Measurements from ENCODE around the gene EFTUD2.

Gene EFTUD2

GRCh38 chr17:44913676-44914075 is 14.4 kb upstream of the EFTUD2 start:
- TF ChIP-seq CTCF (IDR thresholded peaks at IDR 0.05): no peak
- no peak for TF ChIP-seq ZFX (IDR thresholded peaks at IDR 0.05; ENCODE audit: borderline replicate concordance)
- no peak overlapping the region for H3K27ac ChIP-seq

- no peak overlapping the region for H3K27ac ChIP-seq
- no peak for TF ChIP-seq ZFX (IDR thresholded peaks at IDR 0.05; ENCODE audit: borderline replicate concordance)
- no peak for TF ChIP-seq CTCF (IDR thresholded peaks at IDR 0.05)
Measured at GRCh38 chr17:44912763-44913544, 13.7 kb upstream of the EFTUD2 start.

GRCh38 chr17:44911133-44912001 is 12.1 kb upstream of the EFTUD2 start:
- no peak for TF ChIP-seq ZFX (IDR thresholded peaks at IDR 0.05; ENCODE audit: borderline replicate concordance)
- peak; percentile 81 for TF ChIP-seq CTCF (IDR thresholded peaks at IDR 0.05)
- H3K27ac ChIP-seq: no peak overlapping the region

GRCh38 chr17:44910231-44911106 is 11.2 kb upstream of the EFTUD2 start:
- TF ChIP-seq ZFX (IDR thresholded peaks at IDR 0.05; ENCODE audit: borderline replicate concordance): no peak
- H3K27ac ChIP-seq: no peak overlapping the region

- no peak overlapping the region for H3K27ac ChIP-seq
- no peak for TF ChIP-seq CTCF (IDR thresholded peaks at IDR 0.05)
- no peak for TF ChIP-seq ZFX (IDR thresholded peaks at IDR 0.05; ENCODE audit: borderline replicate concordance)
Measured at GRCh38 chr17:44909681-44910144, 10.5 kb upstream of the EFTUD2 start.

GRCh38 chr17:44908761-44909326 is 9.6 kb upstream of the EFTUD2 start:
- no peak overlapping the region for H3K27ac ChIP-seq
- TF ChIP-seq CTCF (IDR thresholded peaks at IDR 0.05) (no peak), ZFX (IDR thresholded peaks at IDR 0.05; ENCODE audit: borderline replicate concordance) (no peak)

Measured in 22Rv1 (cell line).